DND-41 (cell line): ENCODE results near the gene RAPGEF2.

Experiments used
- EZH2 ChIP-seq: IDR thresholded peaks from 3 replicates; pipeline ENCODE4 v1.6.1; 2012; ENCODE audit warnings: borderline replicate concordance, low read depth, mild to moderate bottlenecking, moderate library complexity, low read length, inconsistent platforms; ENCODE audit not compliant: severe bottlenecking
- TF ChIP-seq, protein P1 (sequence below): IDR thresholded peaks from 2 replicates; pipeline ENCODE4 v1.5.1; 2012; ENCODE audit warnings: borderline replicate concordance, low read length, moderate library complexity, mild to moderate bottlenecking; ENCODE audit not compliant: poor library complexity, severe bottlenecking; ENCODE audit errors: extremely low read depth

DNA sequence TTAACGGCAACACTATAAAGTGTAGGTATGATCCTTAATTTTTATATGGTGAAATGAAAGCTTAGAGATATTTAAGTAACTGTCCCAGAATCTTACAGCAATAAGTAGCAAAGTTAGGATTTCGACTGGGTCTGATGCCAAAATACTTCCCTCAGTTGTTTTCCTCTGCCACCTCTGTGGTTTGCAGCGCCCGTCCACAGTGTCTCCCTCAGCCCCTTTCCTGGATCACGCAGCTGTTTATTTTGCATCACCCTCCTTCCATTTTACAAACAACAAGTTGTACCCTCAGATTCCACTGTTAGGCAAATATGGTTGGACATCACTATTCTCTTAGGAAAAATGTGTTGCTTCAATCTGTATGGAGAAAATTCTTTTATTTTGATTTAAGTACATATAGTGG lies 56.1 kb downstream of the RAPGEF2 start:
- TF ChIP-seq, protein P1, sequence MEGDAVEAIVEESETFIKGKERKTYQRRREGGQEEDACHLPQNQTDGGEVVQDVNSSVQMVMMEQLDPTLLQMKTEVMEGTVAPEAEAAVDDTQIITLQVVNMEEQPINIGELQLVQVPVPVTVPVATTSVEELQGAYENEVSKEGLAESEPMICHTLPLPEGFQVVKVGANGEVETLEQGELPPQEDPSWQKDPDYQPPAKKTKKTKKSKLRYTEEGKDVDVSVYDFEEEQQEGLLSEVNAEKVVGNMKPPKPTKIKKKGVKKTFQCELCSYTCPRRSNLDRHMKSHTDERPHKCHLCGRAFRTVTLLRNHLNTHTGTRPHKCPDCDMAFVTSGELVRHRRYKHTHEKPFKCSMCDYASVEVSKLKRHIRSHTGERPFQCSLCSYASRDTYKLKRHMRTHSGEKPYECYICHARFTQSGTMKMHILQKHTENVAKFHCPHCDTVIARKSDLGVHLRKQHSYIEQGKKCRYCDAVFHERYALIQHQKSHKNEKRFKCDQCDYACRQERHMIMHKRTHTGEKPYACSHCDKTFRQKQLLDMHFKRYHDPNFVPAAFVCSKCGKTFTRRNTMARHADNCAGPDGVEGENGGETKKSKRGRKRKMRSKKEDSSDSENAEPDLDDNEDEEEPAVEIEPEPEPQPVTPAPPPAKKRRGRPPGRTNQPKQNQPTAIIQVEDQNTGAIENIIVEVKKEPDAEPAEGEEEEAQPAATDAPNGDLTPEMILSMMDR: no peak
- no peak for TF ChIP-seq EZH2
